ENCODE results near the gene RASL10B. TPM values are rescaled to one million over a fixed set of nuclear protein-coding genes. Genes with fewer than 3 reads are reported as not detected.

RASL10B gene
- total RNA-seq, 1 experiment from 2014 or later, result 16.9 TPM

DNA sequence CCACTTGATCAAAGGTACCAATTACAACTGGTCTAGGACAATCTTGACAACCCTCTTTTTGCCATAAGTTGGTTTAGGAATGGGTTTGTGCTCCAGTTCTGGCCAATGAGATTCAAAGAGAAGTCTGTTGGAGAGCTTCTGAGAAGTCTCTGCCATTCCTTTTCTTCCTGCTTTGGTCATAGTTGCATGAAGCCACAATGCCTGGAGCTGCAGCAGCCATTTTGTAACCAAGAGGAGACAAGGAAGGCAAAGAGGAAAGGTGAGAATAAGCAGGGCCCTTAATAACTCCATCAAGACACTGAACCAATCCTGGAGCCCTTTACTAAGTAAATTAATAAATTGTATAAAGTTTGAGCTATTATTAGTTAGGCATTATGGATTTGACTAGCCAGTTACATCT lies 25.8 kb downstream of the RASL10B start:
- no peak overlapping the region for H3K4me3 ChIP-seq (ENCODE audit: insufficient read depth, low read depth, low read length)
- peaks cover 2% of the 10 kb centered on the region; the same call in 1 of the 2 replicates for H3K27me3 ChIP-seq (ENCODE audit: control insufficient read depth, insufficient read depth, low read length)
- no peak for DNase-seq
- no peaks in the 10 kb centered on the region for H3K36me3 ChIP-seq (replicated peaks; ENCODE audit: control insufficient read depth, insufficient read depth, low read length)

GRCh38 chr17:35760587-35760986 lies 29.1 kb downstream of the RASL10B start, which contains the start of gene C17orf50:
TSS of gene C17orf50 (plus strand) at chr17:35760887. CDS start at chr17:35760942, 55 bp downstream.
- DNase-seq, result peak; percentile 13
- H3K4me3 ChIP-seq (ENCODE audit: insufficient read depth, low read depth, low read length), result no peak within 1 kb of the TSS
- H3K27me3 ChIP-seq (ENCODE audit: control insufficient read depth, insufficient read depth, low read length), result peaks cover 4% of the 10 kb centered on the region
- no peaks in the 10 kb centered on the region for H3K36me3 ChIP-seq (replicated peaks; ENCODE audit: control insufficient read depth, insufficient read depth, low read length)

DNA sequence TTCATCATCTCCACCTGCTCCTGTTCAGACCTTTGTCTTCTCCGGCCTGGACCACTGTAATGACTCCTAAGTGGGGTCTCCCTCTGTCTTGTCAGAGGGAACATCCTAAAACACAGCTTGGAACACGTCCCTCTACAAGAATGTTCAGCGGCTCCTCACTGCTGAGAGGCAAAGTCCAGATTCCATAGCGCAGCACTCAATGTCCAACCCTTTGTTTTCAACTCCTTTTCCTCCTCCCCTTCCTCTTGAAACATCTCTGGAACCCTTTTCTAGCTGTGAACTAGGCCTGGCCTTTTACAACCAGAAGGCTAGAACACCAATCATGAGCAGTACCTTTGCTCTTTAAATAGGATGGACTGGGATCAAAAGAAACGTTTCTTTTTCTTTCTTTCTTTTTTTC lies 30.2 kb downstream of the RASL10B start:
- H3K36me3 ChIP-seq (replicated peaks; ENCODE audit: control insufficient read depth, insufficient read depth, low read length), result no peaks in the 10 kb centered on the region
- H3K4me3 ChIP-seq (ENCODE audit: insufficient read depth, low read depth, low read length), result no peak overlapping the region
- DNase-seq, result no peak
- H3K27me3 ChIP-seq (ENCODE audit: control insufficient read depth, insufficient read depth, low read length), result peaks cover 4% of the 10 kb centered on the region

GRCh38 chr17:35763767-35764122 lies 32.3 kb downstream of the RASL10B start:
- peaks cover 4% of the 10 kb centered on the region for H3K27me3 ChIP-seq (ENCODE audit: control insufficient read depth, insufficient read depth, low read length)
- no peaks in the 10 kb centered on the region for H3K36me3 ChIP-seq (replicated peaks; ENCODE audit: control insufficient read depth, insufficient read depth, low read length)
- peak overlapping the region; percentile 54 for H3K4me3 ChIP-seq (ENCODE audit: insufficient read depth, low read depth, low read length)
- no peak for DNase-seq

DNA sequence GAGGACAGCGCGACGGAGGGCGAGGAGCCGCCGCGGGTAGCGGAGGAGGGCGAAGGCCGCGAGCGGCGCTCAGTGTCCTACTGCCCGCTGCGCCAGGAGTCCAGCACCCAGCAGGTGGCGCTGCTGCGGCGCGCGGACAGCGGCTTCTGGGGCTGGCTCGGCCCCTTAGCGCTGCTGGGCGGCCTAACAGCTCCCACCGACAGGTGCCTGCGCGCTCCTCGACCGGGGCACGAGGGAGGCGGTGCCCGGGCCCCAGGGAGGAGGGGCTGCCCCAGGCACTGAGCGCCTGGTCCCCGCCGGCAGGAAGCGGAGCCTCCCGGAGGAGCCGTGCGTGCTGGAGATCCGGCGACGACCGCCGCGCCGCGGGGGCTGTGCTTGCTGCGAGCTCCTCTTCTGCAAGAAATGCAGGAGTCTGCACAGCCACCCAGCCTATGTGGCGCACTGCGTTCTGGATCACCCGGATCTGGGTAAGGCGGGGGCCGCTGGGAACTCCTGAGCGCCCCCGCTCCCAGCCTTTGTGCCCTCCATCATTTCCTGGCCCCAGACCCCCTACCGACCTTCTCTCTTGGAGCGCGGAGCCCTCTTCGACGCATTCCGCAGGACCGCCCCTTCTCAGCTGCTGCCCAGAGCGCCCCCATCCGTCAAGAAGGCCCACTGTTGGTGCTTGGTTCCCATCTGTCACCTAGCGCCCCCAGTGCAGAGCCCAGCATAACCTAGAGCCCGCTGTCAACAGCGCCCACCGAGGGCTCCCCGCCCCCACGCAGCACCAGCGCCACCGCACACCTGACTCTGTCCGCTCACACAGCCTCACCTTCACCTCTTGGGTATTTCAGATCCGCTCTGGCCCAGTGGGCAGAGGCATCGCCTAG lies 32.9 kb downstream of the RASL10B start:
- Histone ChIP-seq H3K27me3 (ENCODE audit: control insufficient read depth, insufficient read depth, low read length) (peaks cover 4% of the 10 kb centered on the region), H3K36me3 (replicated peaks; ENCODE audit: control insufficient read depth, insufficient read depth, low read length) (no peaks in the 10 kb centered on the region), H3K4me3 (ENCODE audit: insufficient read depth, low read depth, low read length) (peak overlapping the region; percentile 54)
- peak; percentile 99 for DNase-seq

GRCh38 chr17:35765086-35765710 lies 33.8 kb downstream of the RASL10B start:
- Histone ChIP-seq H3K4me3 (ENCODE audit: insufficient read depth, low read depth, low read length) (no peak overlapping the region), H3K36me3 (replicated peaks; ENCODE audit: control insufficient read depth, insufficient read depth, low read length) (no peaks in the 10 kb centered on the region), H3K27me3 (ENCODE audit: control insufficient read depth, insufficient read depth, low read length) (peaks cover 3% of the 10 kb centered on the region)
- peak; percentile 55 for DNase-seq

DNA sequence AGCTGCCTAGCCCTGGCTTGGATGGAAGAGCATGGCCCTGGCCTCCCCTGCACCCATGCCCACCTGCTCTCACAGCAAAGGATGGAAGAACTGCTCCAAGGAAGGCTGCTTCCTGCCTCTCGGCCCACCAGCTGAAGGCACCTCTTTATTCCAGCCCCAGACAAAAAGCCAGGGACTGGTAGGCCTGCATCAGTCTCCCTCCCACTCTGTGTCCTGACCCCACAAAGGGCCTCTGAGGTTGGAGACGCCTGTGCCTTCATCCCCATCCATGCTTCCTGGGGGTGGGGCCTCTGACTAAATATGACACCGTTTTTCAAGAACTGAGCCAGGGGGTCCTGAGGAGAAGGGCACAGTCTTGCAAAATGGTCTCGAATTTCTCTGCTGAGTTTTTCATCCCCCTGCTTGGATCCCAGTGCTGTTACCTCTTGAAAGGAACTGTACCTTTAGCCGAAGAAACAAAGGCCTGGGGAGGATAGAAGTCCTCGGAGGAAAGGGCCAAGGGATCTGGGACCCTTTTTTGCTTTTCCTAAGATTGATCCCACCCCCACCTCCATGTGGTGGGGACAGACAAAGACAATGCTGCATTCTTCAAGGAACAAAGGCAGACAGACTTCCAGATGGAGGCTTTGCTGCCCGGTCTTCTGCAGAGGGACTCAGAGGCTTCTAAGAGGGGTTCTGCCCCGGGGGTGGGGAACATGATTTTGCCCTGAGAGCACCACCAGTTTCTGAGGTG lies 34.5 kb downstream of the RASL10B start:
- DNase-seq, result peak; percentile 57
- Histone ChIP-seq H3K27me3 (ENCODE audit: control insufficient read depth, insufficient read depth, low read length) (peaks cover 2% of the 10 kb centered on the region; the same call in 1 of the 2 replicates), H3K4me3 (ENCODE audit: insufficient read depth, low read depth, low read length) (no peak overlapping the region), H3K36me3 (replicated peaks; ENCODE audit: control insufficient read depth, insufficient read depth, low read length) (no peaks in the 10 kb centered on the region)

DNA sequence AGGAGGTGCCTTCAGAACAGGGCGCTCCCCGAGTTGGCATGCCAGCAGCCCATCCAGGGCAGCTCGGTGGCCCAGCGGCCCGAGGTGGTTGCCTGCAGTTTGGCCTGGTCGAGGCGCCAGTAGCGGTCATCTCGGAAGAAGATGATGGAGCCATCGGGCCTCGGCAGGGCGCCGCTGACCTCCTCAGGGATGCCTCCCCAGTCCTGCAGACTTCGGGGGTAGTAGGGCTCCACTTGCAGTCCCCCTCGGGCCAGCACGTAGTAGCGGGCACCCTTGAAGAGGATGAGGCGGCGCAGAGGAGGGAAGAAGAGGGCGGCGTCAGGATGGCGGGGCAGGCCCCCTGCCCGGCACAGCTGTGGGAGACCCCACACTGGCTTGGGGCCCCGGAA lies 35.0 kb downstream of the RASL10B start:
- no peak overlapping the region for H3K4me3 ChIP-seq (ENCODE audit: insufficient read depth, low read depth, low read length)
- DNase-seq, result peak; percentile 53
- H3K36me3 ChIP-seq (replicated peaks; ENCODE audit: control insufficient read depth, insufficient read depth, low read length), result no peaks in the 10 kb centered on the region
- H3K27me3 ChIP-seq (ENCODE audit: control insufficient read depth, insufficient read depth, low read length), result peaks cover 2% of the 10 kb centered on the region; the same call in 1 of the 2 replicates

DNA sequence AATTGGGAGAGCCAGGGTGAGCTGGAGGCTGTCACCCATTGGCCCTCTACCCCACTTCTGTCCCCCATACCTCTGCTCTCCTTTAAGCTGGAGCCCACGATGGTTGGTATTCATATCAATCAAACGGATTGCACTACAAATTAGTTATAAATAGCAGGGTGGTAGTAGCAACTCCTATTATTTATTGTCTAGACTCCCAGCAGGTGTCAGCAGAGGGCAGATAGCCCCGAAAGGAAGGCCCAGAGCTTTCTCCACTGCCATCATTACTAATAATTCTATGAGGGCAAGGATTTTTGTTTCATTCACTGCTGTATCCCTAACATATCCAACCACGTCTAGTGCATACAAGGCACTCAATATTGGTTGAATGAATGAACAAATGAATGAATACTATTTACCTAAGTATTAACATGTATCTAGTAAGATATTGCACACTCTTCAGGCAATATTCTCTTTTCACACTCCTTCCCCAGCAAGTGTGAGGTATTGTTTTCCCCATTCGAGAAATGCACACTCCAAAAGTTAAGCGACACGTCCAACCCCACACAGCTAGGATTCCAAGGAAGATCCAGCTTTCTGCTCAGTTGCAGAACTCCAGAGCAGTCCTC lies 35.6 kb downstream of the RASL10B start:
- peak; percentile 69 for DNase-seq

DNA sequence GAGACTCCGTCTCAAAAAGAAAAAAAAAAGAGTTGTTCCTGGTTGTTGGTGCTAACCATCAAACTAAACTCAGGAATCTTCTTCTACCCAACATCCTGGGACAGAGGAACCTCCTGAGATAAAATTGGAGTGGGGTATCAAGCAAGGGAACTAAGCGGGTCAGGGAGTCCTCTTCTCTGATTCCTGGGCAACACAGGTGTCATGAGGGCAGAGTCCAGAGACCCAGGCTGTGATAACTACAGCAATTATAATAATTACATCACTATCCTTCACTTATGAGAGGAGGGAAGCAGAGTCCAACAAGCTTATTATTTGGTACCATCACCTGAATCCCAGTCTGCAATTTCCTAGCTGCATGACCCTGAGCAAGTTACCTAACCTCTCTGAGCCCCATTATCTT lies 37.4 kb downstream of the RASL10B start:
- no peak overlapping the region for H3K4me3 ChIP-seq (ENCODE audit: insufficient read depth, low read depth, low read length)
- DNase-seq, result no peak
- no peaks in the 10 kb centered on the region for H3K36me3 ChIP-seq (replicated peaks; ENCODE audit: control insufficient read depth, insufficient read depth, low read length)
- peaks cover 2% of the 10 kb centered on the region; the same call in 1 of the 2 replicates for H3K27me3 ChIP-seq (ENCODE audit: control insufficient read depth, insufficient read depth, low read length)

More for the DNA sequence above, 35.6 kb downstream of the RASL10B start:
- H3K27me3 ChIP-seq (ENCODE audit: control insufficient read depth, insufficient read depth, low read length), result peaks cover 2% of the 10 kb centered on the region; the same call in 1 of the 2 replicates
- H3K36me3 ChIP-seq (replicated peaks; ENCODE audit: control insufficient read depth, insufficient read depth, low read length), result no peaks in the 10 kb centered on the region
- H3K4me3 ChIP-seq (ENCODE audit: insufficient read depth, low read depth, low read length), result no peak overlapping the region

- Histone ChIP-seq H3K4me3 (ENCODE audit: insufficient read depth, low read depth, low read length) (no peak overlapping the region), H3K27me3 (ENCODE audit: control insufficient read depth, insufficient read depth, low read length) (no peaks in the 10 kb centered on the region), H3K36me3 (replicated peaks; ENCODE audit: control insufficient read depth, insufficient read depth, low read length) (no peaks in the 10 kb centered on the region)
- peak; percentile 58 for DNase-seq
Measured at GRCh38 chr17:35769895-35770486, 38.6 kb downstream of the RASL10B start.

DNA sequence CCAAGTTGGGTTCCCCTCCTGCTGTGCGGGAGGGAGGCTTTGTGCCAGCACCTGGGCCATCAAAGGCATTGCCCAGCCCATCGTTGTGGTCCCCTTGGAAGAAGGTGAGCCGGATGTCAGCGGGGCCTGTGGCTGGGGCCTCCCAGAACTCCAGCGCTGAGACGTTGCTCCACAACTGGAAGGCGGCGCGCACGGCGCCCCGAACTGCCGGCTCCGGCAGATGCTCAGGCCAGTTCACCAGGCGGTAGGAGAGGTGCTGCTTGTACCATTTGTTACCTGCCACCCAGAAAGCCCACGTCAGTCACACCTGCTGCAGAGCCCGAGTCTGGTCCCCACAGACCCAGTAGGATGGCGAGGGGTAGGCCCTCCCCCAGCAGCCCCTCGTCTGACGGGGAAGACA lies 41.7 kb downstream of the RASL10B start:
- Histone ChIP-seq H3K4me3 (ENCODE audit: insufficient read depth, low read depth, low read length) (no peak overlapping the region), H3K36me3 (replicated peaks; ENCODE audit: control insufficient read depth, insufficient read depth, low read length) (no peaks in the 10 kb centered on the region), H3K27me3 (ENCODE audit: control insufficient read depth, insufficient read depth, low read length) (no peaks in the 10 kb centered on the region)
- DNase-seq, result no peak

DNA sequence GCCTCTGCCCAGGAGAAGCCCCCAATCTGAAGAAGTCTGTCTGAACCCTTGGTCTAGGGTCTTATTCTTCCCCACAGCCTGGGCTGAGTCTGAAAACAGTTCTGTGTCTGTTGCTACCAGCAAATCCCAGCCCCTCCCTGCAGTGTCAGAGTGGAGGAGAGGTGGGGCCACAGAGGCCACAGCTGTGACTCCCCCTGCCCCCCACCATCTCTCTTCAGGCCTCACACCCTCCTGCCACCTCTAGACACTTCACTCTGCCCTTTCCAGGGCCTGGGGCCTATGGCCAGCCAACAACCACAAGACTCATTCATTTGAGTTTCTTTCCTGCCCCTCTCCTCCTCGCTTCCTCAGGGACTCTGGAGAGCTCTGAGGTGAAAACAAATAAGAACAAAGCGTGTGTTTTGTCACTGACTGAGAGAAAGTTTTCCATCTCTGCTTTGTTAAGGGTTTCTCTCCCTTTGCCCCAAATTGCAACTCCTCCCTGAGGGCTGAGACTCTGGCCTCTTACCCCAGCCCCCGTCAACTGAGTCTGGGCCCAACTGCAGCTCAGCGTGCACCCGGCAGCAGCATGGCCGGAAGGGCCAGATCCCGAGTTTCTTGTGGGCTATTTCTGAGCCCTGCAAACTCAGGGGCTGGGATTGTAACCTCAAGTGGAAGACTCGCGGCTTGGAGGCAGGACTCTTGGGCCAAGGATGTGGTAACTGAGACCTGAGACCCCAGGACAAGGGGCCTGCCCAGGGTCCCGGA lies 42.4 kb downstream of the RASL10B start:
- DNase-seq, result no peak
- Histone ChIP-seq H3K36me3 (replicated peaks; ENCODE audit: control insufficient read depth, insufficient read depth, low read length) (no peaks in the 10 kb centered on the region), H3K27me3 (ENCODE audit: control insufficient read depth, insufficient read depth, low read length) (no peaks in the 10 kb centered on the region), H3K4me3 (ENCODE audit: insufficient read depth, low read depth, low read length) (no peak overlapping the region)
